Measurements from ENCODE around the gene SLC17A9. TPM values are rescaled to one million over a fixed set of nuclear protein-coding genes. Genes with fewer than 3 reads are reported as not detected.

SLC17A9 gene
- polyA plus RNA-seq, 12 donors = 0.67 to 14.5 (median 0.86) TPM; not detected in 1

GRCh38 chr20:62967628-62968351 is 15.3 kb downstream of the SLC17A9 start:
- no peak for DNase-seq

- DNase-seq = no peak
Observed at GRCh38 chr20:62968378-62969178, 16.1 kb downstream of the SLC17A9 start.

- no peak for DNase-seq
Observed at GRCh38 chr20:62969179-62969760, 16.8 kb downstream of the SLC17A9 start.

GRCh38 chr20:62969939-62970306 is 17.4 kb downstream of the SLC17A9 start:
- no peak for DNase-seq

GRCh38 chr20:62970307-62971210 is 18.1 kb downstream of the SLC17A9 start:
- DNase-seq = no peak

- DNase-seq = no peak
Observed at GRCh38 chr20:62971211-62971949, 18.9 kb downstream of the SLC17A9 start.

GRCh38 chr20:62971950-62972844 is 19.7 kb downstream of the SLC17A9 start:
- peak; percentile 81 for DNase-seq

GRCh38 chr20:62972845-62973745 is 20.6 kb downstream of the SLC17A9 start:
- DNase-seq = no peak

- DNase-seq = no peak
Observed at GRCh38 chr20:62975251-62975760, 22.8 kb downstream of the SLC17A9 start.

GRCh38 chr20:62975812-62976508 is 23.5 kb downstream of the SLC17A9 start:
- DNase-seq = no peak

GRCh38 chr20:62976886-62977285 is 24.4 kb downstream of the SLC17A9 start:
- DNase-seq = no peak

- no peak for DNase-seq
Observed at GRCh38 chr20:62977613-62978560, 25.4 kb downstream of the SLC17A9 start.

- no peak for DNase-seq
Observed at GRCh38 chr20:62978561-62978943, 26.0 kb downstream of the SLC17A9 start.

GRCh38 chr20:62979310-62979709 is 26.8 kb downstream of the SLC17A9 start:
- no peak for DNase-seq

GRCh38 chr20:62979876-62980373 is 27.4 kb downstream of the SLC17A9 start:
- no peak for DNase-seq

GRCh38 chr20:62980380-62980960 is 28.0 kb downstream of the SLC17A9 start:
- DNase-seq = no peak
